Vagina (tissue), 2 donors: ENCODE results near the gene TLCD3A.

Source experiments
- CTCF ChIP-seq, 3 experiments: fragments of 450-650 bp in 2 of 3; fragments of 200-600 bp in 1 of 3; sonication (generic) in 1 of 3; IDR thresholded peaks; one replicate each; pipeline ENCODE4 v1.5.1; 2017 to 2019; ENCODE audit warnings: antibody characterized with exemption in 3 of 3, mild to moderate bottlenecking in 2 of 3, moderate library complexity in 2 of 3
- POLR2A ChIP-seq, 2 donors: fragments of 450-650 bp; IDR thresholded peaks; one replicate each; pipeline ENCODE4 v1.6.1; 2017; ENCODE audit warnings: antibody characterized with exemption in 2 of 2, mild to moderate bottlenecking in 2 of 2, moderate library complexity in 2 of 2

- TF ChIP-seq CTCF (IDR thresholded peaks at IDR 0.05) (no peak), POLR2A (IDR thresholded peaks at IDR 0.05) (no peak)
Measured at GRCh38 chr17:787641-788221, 55.3 kb downstream of the TLCD3A start.
